WTC11 (cell line): ENCODE data around the gene UNC93A.
"Not testable (repeated sequence)": the region's sequence is repeated elsewhere in the genome, so short reads cannot be mapped to it uniquely, and the experiment has no call there.

ENCODE experiments used
- TF ChIP-seq, protein P1 (sequence below): sonication (generic); formaldehyde crosslinking; IDR thresholded peaks from 2 replicates; pipeline ENCODE4 v1.8.0; 2022; ENCODE audit warnings: mild to moderate bottlenecking, missing genetic modification reagents
- TF ChIP-seq, protein P2 (sequence below): fragments of 200-600 bp; IDR thresholded peaks from 2 replicates; pipeline ENCODE4 v1.8.0; 2022; ENCODE audit warnings: antibody characterized with exemption

DNA sequence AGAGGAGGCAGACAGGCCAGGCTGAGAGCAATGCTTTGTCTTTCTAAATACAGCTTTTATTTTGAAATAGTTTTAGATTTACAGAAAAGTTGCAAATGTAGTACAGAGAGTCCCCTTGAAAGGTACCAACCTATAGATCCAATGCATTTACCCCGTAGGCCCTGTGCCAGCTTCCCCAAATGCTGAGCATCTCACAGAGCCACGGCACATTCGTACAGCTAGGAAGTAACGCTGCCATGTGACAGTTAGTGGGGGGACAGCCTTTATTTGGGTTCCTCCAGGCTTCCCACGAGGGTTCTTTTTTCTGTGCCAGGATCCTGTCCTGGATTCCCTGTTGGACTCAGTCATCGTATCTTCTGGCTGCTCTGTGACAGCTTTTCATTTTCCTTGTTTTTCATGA lies 20.6 kb downstream of the UNC93A start:
- TF ChIP-seq, protein P1, sequence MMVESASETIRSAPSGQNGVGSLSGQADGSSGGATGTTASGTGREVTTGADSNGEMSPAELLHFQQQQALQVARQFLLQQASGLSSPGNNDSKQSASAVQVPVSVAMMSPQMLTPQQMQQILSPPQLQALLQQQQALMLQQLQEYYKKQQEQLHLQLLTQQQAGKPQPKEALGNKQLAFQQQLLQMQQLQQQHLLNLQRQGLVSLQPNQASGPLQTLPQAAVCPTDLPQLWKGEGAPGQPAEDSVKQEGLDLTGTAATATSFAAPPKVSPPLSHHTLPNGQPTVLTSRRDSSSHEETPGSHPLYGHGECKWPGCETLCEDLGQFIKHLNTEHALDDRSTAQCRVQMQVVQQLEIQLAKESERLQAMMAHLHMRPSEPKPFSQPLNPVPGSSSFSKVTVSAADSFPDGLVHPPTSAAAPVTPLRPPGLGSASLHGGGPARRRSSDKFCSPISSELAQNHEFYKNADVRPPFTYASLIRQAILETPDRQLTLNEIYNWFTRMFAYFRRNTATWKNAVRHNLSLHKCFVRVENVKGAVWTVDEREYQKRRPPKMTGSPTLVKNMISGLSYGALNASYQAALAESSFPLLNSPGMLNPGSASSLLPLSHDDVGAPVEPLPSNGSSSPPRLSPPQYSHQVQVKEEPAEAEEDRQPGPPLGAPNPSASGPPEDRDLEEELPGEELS (CRISPR knock-in tag): not testable (repeated sequence)
- TF ChIP-seq, protein P2, sequence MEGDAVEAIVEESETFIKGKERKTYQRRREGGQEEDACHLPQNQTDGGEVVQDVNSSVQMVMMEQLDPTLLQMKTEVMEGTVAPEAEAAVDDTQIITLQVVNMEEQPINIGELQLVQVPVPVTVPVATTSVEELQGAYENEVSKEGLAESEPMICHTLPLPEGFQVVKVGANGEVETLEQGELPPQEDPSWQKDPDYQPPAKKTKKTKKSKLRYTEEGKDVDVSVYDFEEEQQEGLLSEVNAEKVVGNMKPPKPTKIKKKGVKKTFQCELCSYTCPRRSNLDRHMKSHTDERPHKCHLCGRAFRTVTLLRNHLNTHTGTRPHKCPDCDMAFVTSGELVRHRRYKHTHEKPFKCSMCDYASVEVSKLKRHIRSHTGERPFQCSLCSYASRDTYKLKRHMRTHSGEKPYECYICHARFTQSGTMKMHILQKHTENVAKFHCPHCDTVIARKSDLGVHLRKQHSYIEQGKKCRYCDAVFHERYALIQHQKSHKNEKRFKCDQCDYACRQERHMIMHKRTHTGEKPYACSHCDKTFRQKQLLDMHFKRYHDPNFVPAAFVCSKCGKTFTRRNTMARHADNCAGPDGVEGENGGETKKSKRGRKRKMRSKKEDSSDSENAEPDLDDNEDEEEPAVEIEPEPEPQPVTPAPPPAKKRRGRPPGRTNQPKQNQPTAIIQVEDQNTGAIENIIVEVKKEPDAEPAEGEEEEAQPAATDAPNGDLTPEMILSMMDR: not testable (repeated sequence)
